Skeletal muscle cell (primary cell): ENCODE data around the gene QTRT2.

ENCODE experiments used
- DNase-seq: peaks from one replicate; pipeline ENCODE4 v3.0.0-alpha.2; 2010; ENCODE audit warnings: low read depth
- H3K4me3 ChIP-seq: 2 replicates; pipeline ENCODE4 v1.5.1; 2011; ENCODE audit warnings: low read depth, mild to moderate bottlenecking, control low read depth, low read length, moderate library complexity

The QTRT2 gene

GRCh38 chr3:114071786-114072185 is 15.2 kb downstream of the QTRT2 start:
- DNase-seq: no peak
- H3K4me3 ChIP-seq: no peak overlapping the region

- DNase-seq: no peak
- no peak overlapping the region for H3K4me3 ChIP-seq
Observed at GRCh38 chr3:114076711-114077110, 20.2 kb downstream of the QTRT2 start.

- H3K4me3 ChIP-seq: no peak overlapping the region
- DNase-seq: no peak
Observed at GRCh38 chr3:114078126-114078525, 21.6 kb downstream of the QTRT2 start.

GRCh38 chr3:114079761-114080160 is 23.2 kb downstream of the QTRT2 start:
- DNase-seq: no peak
- no peak overlapping the region for H3K4me3 ChIP-seq

GRCh38 chr3:114080201-114080600 is 23.7 kb downstream of the QTRT2 start:
- H3K4me3 ChIP-seq: no peak overlapping the region
- DNase-seq: no peak

- no peak overlapping the region for H3K4me3 ChIP-seq
- no peak for DNase-seq
Observed at GRCh38 chr3:114081037-114081436, 24.5 kb downstream of the QTRT2 start.

- H3K4me3 ChIP-seq: no peak overlapping the region
- no peak for DNase-seq
Observed at GRCh38 chr3:114083112-114083511, 26.6 kb downstream of the QTRT2 start.

GRCh38 chr3:114086356-114086755 is 29.8 kb downstream of the QTRT2 start:
- no peak for DNase-seq
- H3K4me3 ChIP-seq: no peak overlapping the region

GRCh38 chr3:114089675-114090074 is 33.1 kb downstream of the QTRT2 start:
- DNase-seq: no peak

GRCh38 chr3:114092151-114093015 is 35.8 kb downstream of the QTRT2 start:
- DNase-seq: no peak
- no peak overlapping the region for H3K4me3 ChIP-seq

More at GRCh38 chr3:114089675-114090074, 33.1 kb downstream of the QTRT2 start:
- no peak overlapping the region for H3K4me3 ChIP-seq

- no peak overlapping the region for H3K4me3 ChIP-seq
- DNase-seq: no peak
Observed at GRCh38 chr3:114093016-114093380, 36.5 kb downstream of the QTRT2 start.

GRCh38 chr3:114093596-114093995 is 37.1 kb downstream of the QTRT2 start:
- DNase-seq: peak; percentile 73
- no peak overlapping the region for H3K4me3 ChIP-seq

GRCh38 chr3:114095796-114096195 is 39.3 kb downstream of the QTRT2 start:
- DNase-seq: no peak
- H3K4me3 ChIP-seq: no peak overlapping the region

GRCh38 chr3:114101101-114101500 is 44.6 kb downstream of the QTRT2 start:
- no peak for DNase-seq
- H3K4me3 ChIP-seq: no peak overlapping the region

GRCh38 chr3:114103181-114103580 is 46.6 kb downstream of the QTRT2 start:
- DNase-seq: no peak
- H3K4me3 ChIP-seq: no peak overlapping the region

GRCh38 chr3:114103858-114104257 is 47.3 kb downstream of the QTRT2 start:
- H3K4me3 ChIP-seq: no peak overlapping the region
- DNase-seq: no peak

GRCh38 chr3:114104414-114104813 is 47.9 kb downstream of the QTRT2 start:
- no peak overlapping the region for H3K4me3 ChIP-seq
- DNase-seq: no peak

GRCh38 chr3:114108137-114108536 is 51.6 kb downstream of the QTRT2 start:
- no peak overlapping the region for H3K4me3 ChIP-seq
- no peak for DNase-seq

GRCh38 chr3:114110439-114110838 is 53.9 kb downstream of the QTRT2 start:
- no peak for DNase-seq
- no peak overlapping the region for H3K4me3 ChIP-seq

GRCh38 chr3:114111060-114111770 is 54.7 kb downstream of the QTRT2 start:
- no peak for DNase-seq
- H3K4me3 ChIP-seq: no peak overlapping the region

- H3K4me3 ChIP-seq: no peak overlapping the region
- no peak for DNase-seq
Observed at GRCh38 chr3:114112696-114113095, 56.2 kb downstream of the QTRT2 start.
